ENCODE results near the gene IL22RA1. TPM values are rescaled to one million over a fixed set of nuclear protein-coding genes. Genes with fewer than 3 reads are reported as not detected.

IL22RA1 gene
- total RNA-seq (ENCODE audit: low replicate concordance), result 0.03 TPM in 1 of 2 replicates, not detected in the other

- TF ChIP-seq CTCF (IDR thresholded peaks at IDR 0.05) (no peak), EZH2 (IDR thresholded peaks at IDR 0.05) (no peak), EZH2phosphoT487 (IDR thresholded peaks at IDR 0.05) (no peak)
- Histone ChIP-seq H3K79me2 (ENCODE audit: low read depth) (no peaks in the 10 kb centered on the region), H4K20me1 (ENCODE audit: low read depth) (no peaks in the 10 kb centered on the region), H3K36me3 (no peaks in the 10 kb centered on the region), H3K27me3 (no peaks in the 10 kb centered on the region), H2AFZ (replicated peaks) (no peak within 1 kb of the TSS), H3K9me3 (ENCODE audit: low read depth) (no peaks in the 10 kb centered on the region), H3F3A (ENCODE audit: low read depth) (no peaks in the 10 kb centered on the region), H3K4me2 (no peak within 1 kb of the TSS), H3K4me3 (no peak within 1 kb of the TSS), H3K9ac (no peak within 1 kb of the TSS), H3K4me1 (no peaks in the 10 kb centered on the region), H3K27ac (no peak within 1 kb of the TSS)
- peaks cover 2% of the 10 kb centered on the region for H3K4me1 Mint-ChIP-seq
- no peak for DNase-seq (ENCODE audit: low spot score)
- no peaks in the 10 kb centered on the region for H3K9me3 Mint-ChIP-seq
- H3K27me3 Mint-ChIP-seq (ENCODE audit: insufficient read depth, low read depth), result peaks cover 14% of the 10 kb centered on the region
- H3K27ac Mint-ChIP-seq, result no peak within 1 kb of the TSS
- H3K36me3 Mint-ChIP-seq, result no peaks in the 10 kb centered on the region
- no peak within 1 kb of the TSS for H3K4me3 Mint-ChIP-seq
Measured at GRCh38 chr1:24142546-24143534, at the start of gene IL22RA1. TSS of gene IL22RA1 (minus strand) at chr1:24143140. CDS start at chr1:24143082, 58 bp downstream.

GRCh38 chr1:24191860-24192259 lies 48.9 kb upstream of the IL22RA1 start:
- TF ChIP-seq CTCF (IDR thresholded peaks at IDR 0.05), result no peak
- no peak for DNase-seq (ENCODE audit: low spot score)
- Histone ChIP-seq H3K9me3 (ENCODE audit: low read depth) (no peaks in the 10 kb centered on the region), H3F3A (ENCODE audit: low read depth) (peaks cover 15% of the 10 kb centered on the region), H3K4me1 (peaks cover 7% of the 10 kb centered on the region), H3K4me2 (no peak overlapping the region), H3K79me2 (ENCODE audit: low read depth) (no peaks in the 10 kb centered on the region), H3K27me3 (peaks cover 19% of the 10 kb centered on the region), H2AFZ (replicated peaks) (no peak overlapping the region), H3K27ac (no peak overlapping the region), H3K36me3 (no peaks in the 10 kb centered on the region), H3K4me3 (no peak overlapping the region), H4K20me1 (ENCODE audit: low read depth) (peaks cover 4% of the 10 kb centered on the region), H3K9ac (no peak overlapping the region)
- Mint-ChIP-seq H3K4me1 (peaks cover 9% of the 10 kb centered on the region), H3K9me3 (no peaks in the 10 kb centered on the region), H3K4me3 (no peak overlapping the region), H3K27ac (no peak overlapping the region), H3K36me3 (no peaks in the 10 kb centered on the region), H3K27me3 (ENCODE audit: insufficient read depth, low read depth) (peaks cover 26% of the 10 kb centered on the region)

- TF ChIP-seq EZH2phosphoT487 (IDR thresholded peaks at IDR 0.05) (no peak), EZH2 (IDR thresholded peaks at IDR 0.05) (no peak), CTCF (IDR thresholded peaks at IDR 0.05) (no peak)
- Mint-ChIP-seq H3K27ac (no peak overlapping the region), H3K9me3 (no peaks in the 10 kb centered on the region), H3K36me3 (no peaks in the 10 kb centered on the region), H3K27me3 (ENCODE audit: insufficient read depth, low read depth) (peaks cover 30% of the 10 kb centered on the region), H3K4me1 (peaks cover 9% of the 10 kb centered on the region), H3K4me3 (no peak overlapping the region)
- Histone ChIP-seq H3K4me1 (peaks cover 7% of the 10 kb centered on the region), H3F3A (ENCODE audit: low read depth) (peaks cover 24% of the 10 kb centered on the region), H3K4me2 (no peak overlapping the region), H3K4me3 (no peak overlapping the region), H3K79me2 (ENCODE audit: low read depth) (no peaks in the 10 kb centered on the region), H4K20me1 (ENCODE audit: low read depth) (peaks cover 4% of the 10 kb centered on the region), H2AFZ (replicated peaks) (no peak overlapping the region), H3K27ac (no peak overlapping the region), H3K36me3 (no peaks in the 10 kb centered on the region), H3K9me3 (ENCODE audit: low read depth) (no peaks in the 10 kb centered on the region), H3K9ac (no peak overlapping the region), H3K27me3 (peaks cover 27% of the 10 kb centered on the region)
- no peak for DNase-seq (ENCODE audit: low spot score)
Measured at GRCh38 chr1:24190983-24191461, 48.1 kb upstream of the IL22RA1 start.
